ENCODE data around the gene GJA5. TPM values are rescaled to one million over a fixed set of nuclear protein-coding genes. Genes with fewer than 3 reads are reported as not detected.

GJA5 gene
- total RNA-seq, 1 donor from 2014 or later, result 0.58 TPM

GRCh38 chr1:147748676-147749350 is 11.6 kb downstream of the GJA5 start:
- H3K27ac Mint-ChIP-seq, result no peak overlapping the region
- DNase-seq (ENCODE audit: extremely low spot score, unreplicated experiment), result no peak
- H3K4me3 Mint-ChIP-seq, result no peak overlapping the region
- no peaks in the 10 kb centered on the region for H3K9me3 Mint-ChIP-seq
- TF ChIP-seq CTCF (conservative IDR thresholded peaks at IDR 0.05), result no peak
- H3K36me3 Mint-ChIP-seq, result no peaks in the 10 kb centered on the region
- H3K4me1 Mint-ChIP-seq (ENCODE audit: unreplicated experiment), result no peaks in the 10 kb centered on the region
- H3K27me3 Mint-ChIP-seq, result peaks cover 23% of the 10 kb centered on the region

- H3K4me3 Mint-ChIP-seq, result no peak overlapping the region
Measured at GRCh38 chr1:147747966-147748365, 12.4 kb downstream of the GJA5 start.

GRCh38 chr1:147745271-147745670 is 15.1 kb downstream of the GJA5 start:
- no peaks in the 10 kb centered on the region for H3K4me1 Mint-ChIP-seq (ENCODE audit: unreplicated experiment)
- H3K9me3 Mint-ChIP-seq, result no peaks in the 10 kb centered on the region
- peaks cover 21% of the 10 kb centered on the region for H3K27me3 Mint-ChIP-seq
- no peak for TF ChIP-seq CTCF (conservative IDR thresholded peaks at IDR 0.05)
- no peak for DNase-seq (ENCODE audit: extremely low spot score, unreplicated experiment)
- H3K4me3 Mint-ChIP-seq, result no peak overlapping the region
- no peaks in the 10 kb centered on the region for H3K36me3 Mint-ChIP-seq
- H3K27ac Mint-ChIP-seq, result no peak overlapping the region

More at GRCh38 chr1:147747966-147748365, 12.4 kb downstream of the GJA5 start:
- no peak for TF ChIP-seq CTCF (conservative IDR thresholded peaks at IDR 0.05)
- Mint-ChIP-seq H3K27ac (no peak overlapping the region), H3K36me3 (no peaks in the 10 kb centered on the region), H3K9me3 (no peaks in the 10 kb centered on the region), H3K4me1 (ENCODE audit: unreplicated experiment) (no peaks in the 10 kb centered on the region), H3K27me3 (peaks cover 23% of the 10 kb centered on the region)
- no peak for DNase-seq (ENCODE audit: extremely low spot score, unreplicated experiment)

- Mint-ChIP-seq H3K27ac (no peak overlapping the region), H3K4me1 (ENCODE audit: unreplicated experiment) (no peaks in the 10 kb centered on the region), H3K4me3 (no peak overlapping the region), H3K27me3 (peaks cover 18% of the 10 kb centered on the region), H3K36me3 (no peaks in the 10 kb centered on the region), H3K9me3 (no peaks in the 10 kb centered on the region)
- no peak for DNase-seq (ENCODE audit: extremely low spot score, unreplicated experiment)
- TF ChIP-seq CTCF (conservative IDR thresholded peaks at IDR 0.05), result no peak
Measured at GRCh38 chr1:147741065-147741464, 19.3 kb downstream of the GJA5 start.

GRCh38 chr1:147740391-147740790 is 20.0 kb downstream of the GJA5 start:
- no peak for TF ChIP-seq CTCF (conservative IDR thresholded peaks at IDR 0.05)
- H3K36me3 Mint-ChIP-seq, result no peaks in the 10 kb centered on the region
- no peak overlapping the region for H3K27ac Mint-ChIP-seq
- no peaks in the 10 kb centered on the region for H3K4me1 Mint-ChIP-seq (ENCODE audit: unreplicated experiment)
- H3K27me3 Mint-ChIP-seq, result peaks cover 21% of the 10 kb centered on the region
- no peak for DNase-seq (ENCODE audit: extremely low spot score, unreplicated experiment)
- H3K4me3 Mint-ChIP-seq, result no peak overlapping the region
- H3K9me3 Mint-ChIP-seq, result no peaks in the 10 kb centered on the region
